SK-N-MC (cell line): ENCODE data around the gene GDPD5.

Experiments
- DNase-seq: peaks from one replicate; pipeline ENCODE4 v3.0.0-alpha.2; 2011; ENCODE audit warnings: low read depth, low spot score
- H3K27ac ChIP-seq: fragments of 200-600 bp; sonication (generic); 2 replicates; pipeline ENCODE4 v1.5.1; 2016; ENCODE audit warnings: mixed run types
- H3K36me3 ChIP-seq: fragments of 200-600 bp; sonication (generic); 2 replicates; pipeline ENCODE4 v1.6.1; 2017; ENCODE audit warnings: antibody characterized with exemption, low read length, mixed read lengths; ENCODE audit not compliant: insufficient read depth
- H3K4me3 ChIP-seq: fragments of 200-600 bp; sonication (generic); 2 replicates; pipeline ENCODE4 v1.5.1; 2016
- H3K9ac ChIP-seq: fragments of 200-600 bp; sonication (generic); 2 replicates; pipeline ENCODE4 v1.8.0; 2017; ENCODE audit warnings: mixed run types, mixed read lengths; ENCODE audit not compliant: insufficient read length
- H3K9me3 ChIP-seq: fragments of 200-600 bp; sonication (generic); 2 replicates; pipeline ENCODE4 v1.6.1; 2017; ENCODE audit warnings: low read depth, mild to moderate bottlenecking, antibody characterized with exemption, low read length, moderate library complexity, mixed read lengths
- EZH2 ChIP-seq: fragments of 200-600 bp; sonication (generic); IDR thresholded peaks from one replicate; pipeline ENCODE4 v1.6.1; 2017; ENCODE audit warnings: antibody characterized with exemption
- FOXP2 ChIP-seq: optimal IDR thresholded peaks from 2 replicates; pipeline ENCODE3; 2011; ENCODE audit warnings: mild to moderate bottlenecking, moderate library complexity; ENCODE audit not compliant: insufficient read depth; ENCODE audit errors: extremely low read length, control extremely low read depth
- POLR2AphosphoS5 ChIP-seq: IDR thresholded peaks from 2 replicates; pipeline ENCODE4 v1.6.1; 2012; ENCODE audit warnings: mild to moderate bottlenecking, low read depth, low read length, borderline replicate concordance

GDPD5 gene

GRCh38 chr11:75447415-75447814 is 78.3 kb downstream of the GDPD5 start:
- DNase-seq = no peak
- Histone ChIP-seq H3K36me3 (no peaks in the 10 kb centered on the region), H3K9ac (no peak overlapping the region), H3K4me3 (no peak overlapping the region), H3K27ac (no peak overlapping the region), H3K9me3 (no peaks in the 10 kb centered on the region)
- TF ChIP-seq POLR2AphosphoS5 = no peak
- TF ChIP-seq EZH2 = no peak
- no peak for TF ChIP-seq FOXP2

DNA sequence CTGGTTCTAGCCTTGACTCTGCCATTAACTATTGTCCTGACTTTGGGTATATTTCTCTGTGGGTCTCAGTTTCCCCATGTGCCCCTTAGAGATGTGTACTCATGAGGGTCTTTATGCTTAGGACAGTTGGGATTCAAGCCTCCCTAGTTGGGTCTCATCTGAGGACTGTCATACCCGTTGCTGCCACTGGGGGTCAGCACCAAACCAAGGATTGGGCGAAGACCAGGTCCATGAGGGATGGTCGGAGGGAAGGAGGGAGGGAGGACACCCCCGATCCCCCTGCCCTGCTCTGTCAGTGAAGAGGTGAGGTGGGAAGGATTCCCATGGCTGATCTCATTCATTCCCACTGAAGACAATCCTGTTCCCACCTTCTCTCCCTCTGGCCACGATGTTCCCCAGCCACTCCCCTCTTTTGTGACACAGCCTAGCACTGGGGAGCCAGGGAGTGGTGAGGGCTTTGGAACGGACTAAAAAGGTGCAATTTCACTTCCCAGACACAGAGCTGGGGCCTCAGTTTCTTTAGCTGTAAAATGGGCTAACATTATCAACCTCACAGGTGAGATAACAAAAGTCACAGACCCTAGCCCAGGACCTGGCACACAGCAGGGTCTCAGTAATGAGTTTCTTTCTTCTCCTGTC is 80.3 kb downstream of the GDPD5 start:
- no peak for TF ChIP-seq POLR2AphosphoS5
- no peak for TF ChIP-seq FOXP2
- TF ChIP-seq EZH2 = no peak
- no peaks in the 10 kb centered on the region for H3K36me3 ChIP-seq
- H3K4me3 ChIP-seq = no peak overlapping the region
- H3K9ac ChIP-seq = no peak overlapping the region
- DNase-seq = no peak
- no peaks in the 10 kb centered on the region for H3K9me3 ChIP-seq
- no peak overlapping the region for H3K27ac ChIP-seq

- H3K36me3 ChIP-seq = no peaks in the 10 kb centered on the region
- H3K27ac ChIP-seq = no peak overlapping the region
- DNase-seq = no peak
- no peak overlapping the region for H3K4me3 ChIP-seq
- no peak overlapping the region for H3K9ac ChIP-seq
- TF ChIP-seq FOXP2 = no peak
- TF ChIP-seq POLR2AphosphoS5 = no peak
- TF ChIP-seq EZH2 = no peak
- H3K9me3 ChIP-seq = no peaks in the 10 kb centered on the region
These were observed 82.7 kb downstream of the GDPD5 start for GRCh38 chr11:75443043-75443442.

DNA sequence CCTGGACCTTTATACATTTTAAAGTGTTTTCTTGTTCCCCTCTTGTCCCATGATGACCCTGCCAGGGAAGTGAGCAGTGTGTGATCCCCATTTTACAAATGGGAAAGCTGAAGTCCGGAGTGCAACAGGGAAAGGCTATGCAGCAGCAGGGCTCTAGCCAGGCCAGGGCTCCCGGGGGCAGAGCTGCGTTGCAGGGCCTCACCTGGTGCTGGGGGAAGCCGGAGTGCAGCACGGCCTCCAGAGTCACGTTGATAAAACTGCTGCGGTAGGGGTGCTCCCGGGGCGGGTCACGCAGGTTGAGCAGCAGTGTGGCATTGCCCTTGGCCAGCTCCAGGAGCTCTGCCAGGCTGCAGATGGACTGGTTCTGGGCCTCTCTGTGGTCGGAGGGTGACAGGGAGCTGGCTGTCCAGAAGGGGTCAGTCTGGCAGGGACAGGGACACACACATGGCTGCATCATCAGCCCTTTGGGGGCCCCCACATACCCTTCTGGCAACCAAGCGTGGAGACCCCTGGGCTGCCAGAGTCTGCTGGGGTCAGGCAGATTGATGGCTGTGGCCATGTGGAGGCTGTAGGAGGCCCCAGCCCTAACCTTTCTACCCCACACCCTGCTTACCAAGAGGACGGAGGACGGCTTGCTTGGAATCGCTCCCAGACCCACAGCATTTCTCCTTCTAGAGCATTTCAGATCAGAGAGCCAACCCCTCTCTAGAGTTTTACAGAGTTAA is 83.4 kb downstream of the GDPD5 start:
- Histone ChIP-seq H3K36me3 (no peaks in the 10 kb centered on the region), H3K9me3 (no peaks in the 10 kb centered on the region), H3K27ac (no peak overlapping the region), H3K9ac (no peak overlapping the region), H3K4me3 (no peak overlapping the region)
- DNase-seq = no peak
- no peak for TF ChIP-seq EZH2
- no peak for TF ChIP-seq FOXP2

DNA sequence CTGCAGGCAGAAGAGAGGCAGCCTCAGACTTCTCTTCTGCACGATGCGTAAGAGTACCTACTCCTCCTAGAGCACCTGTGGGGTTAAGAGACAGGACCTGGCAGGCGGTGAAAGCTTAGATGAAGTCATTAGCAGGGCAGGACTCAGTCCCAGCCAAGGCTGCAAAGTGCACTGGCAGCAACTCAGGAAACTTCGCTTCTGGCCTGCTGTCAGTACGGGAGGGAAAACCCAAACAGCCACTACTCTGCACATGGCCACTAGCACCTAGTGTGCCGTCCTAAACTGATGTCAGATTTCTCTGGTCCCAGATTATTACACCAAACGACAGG is 84.0 kb downstream of the GDPD5 start:
- Histone ChIP-seq H3K27ac (no peak overlapping the region), H3K9me3 (no peaks in the 10 kb centered on the region), H3K36me3 (no peaks in the 10 kb centered on the region), H3K9ac (no peak overlapping the region), H3K4me3 (no peak overlapping the region)
- TF ChIP-seq EZH2 (no peak), FOXP2 (no peak), POLR2AphosphoS5 (no peak)
- DNase-seq = no peak

- no peak for DNase-seq
- Histone ChIP-seq H3K4me3 (no peak overlapping the region), H3K9me3 (no peaks in the 10 kb centered on the region), H3K27ac (no peak overlapping the region), H3K36me3 (no peaks in the 10 kb centered on the region), H3K9ac (no peak overlapping the region)
- TF ChIP-seq POLR2AphosphoS5 (no peak), EZH2 (no peak), FOXP2 (no peak)
These were observed 84.6 kb downstream of the GDPD5 start for GRCh38 chr11:75440960-75441803.

GRCh38 chr11:75439495-75440120 is 86.1 kb downstream of the GDPD5 start:
- H3K9ac ChIP-seq = no peak overlapping the region
- H3K27ac ChIP-seq = no peak overlapping the region
- DNase-seq = no peak
- H3K4me3 ChIP-seq = no peak overlapping the region
- no peaks in the 10 kb centered on the region for H3K36me3 ChIP-seq
- no peak for TF ChIP-seq EZH2
- TF ChIP-seq FOXP2 = no peak
- no peak for TF ChIP-seq POLR2AphosphoS5
- no peaks in the 10 kb centered on the region for H3K9me3 ChIP-seq

- H3K4me3 ChIP-seq = no peak overlapping the region
- no peaks in the 10 kb centered on the region for H3K36me3 ChIP-seq
- no peak overlapping the region for H3K27ac ChIP-seq
- no peak for DNase-seq
- TF ChIP-seq FOXP2 (no peak), EZH2 (no peak), POLR2AphosphoS5 (no peak)
- H3K9me3 ChIP-seq = no peaks in the 10 kb centered on the region
- no peak overlapping the region for H3K9ac ChIP-seq
These were observed 86.7 kb downstream of the GDPD5 start for GRCh38 chr11:75439026-75439425.
